GM12878 (cell line): ENCODE data around the gene FAHD1. TPM values are rescaled to one million over a fixed set of nuclear protein-coding genes. Genes with fewer than 3 reads are reported as not detected.

Experiments used
- ATAC-seq: fragments of 200-7000 bp; cut with Tn5 transposase; 3 replicates; pipeline ENCODE4 v1.9.1; 2020; ENCODE audit warnings: mild to moderate bottlenecking, moderate library complexity
- BruUV-seq: library from RNA; stranded (reverse); fragments of 400-500 nt; replicated peaks from 2 replicates; lab custom pipeline; 2021; lab: Mats Ljungman, UMichigan
- CTCF ChIA-PET: fragments of 300-600 bp; sonication (Branson Sonifier 250); formaldehyde crosslinking; extraction: SDS; loops from one replicate; lab custom pipeline; 2021; ENCODE audit warnings: inconsistent platforms; lab: Yijun Ruan, JAX
- POLR2A ChIA-PET: fragments of 350-600 bp; formaldehyde crosslinking; extraction: SDS; loops from one replicate; lab custom pipeline; 2021; ENCODE audit warnings: inconsistent platforms; lab: Charles Lee
- RAD21 ChIA-PET: fragments of 300-600 bp; sonication (Branson Sonifier 250); formaldehyde crosslinking; loops from one replicate; lab custom pipeline; 2023; ENCODE audit warnings: antibody characterized with exemption; ENCODE audit not compliant: unreplicated experiment; lab: Charles Lee
- SMC1A ChIA-PET: fragments of 300-600 bp; sonication (Branson Sonifier 250); formaldehyde crosslinking; loops from one replicate; lab custom pipeline; 2023; ENCODE audit not compliant: unreplicated experiment, uncharacterized antibody; lab: Charles Lee
- DNase-seq: peaks from one replicate; pipeline ENCODE4 v3.0.0-alpha.2; 2011; ENCODE audit warnings: low read depth, low spot score
- FAIRE-seq: peaks from 3 replicates; lab custom pipeline; 2011; peaks lifted over from hg19 to GRCh38; lab: Jason Lieb, UNC
- H2AFZ ChIP-seq: 2 replicates; pipeline ENCODE4 v1.6.0; 2011; ENCODE audit warnings: low read depth, low read length, control low read depth; ENCODE audit not compliant: control insufficient read depth
- H3K27ac ChIP-seq: 2 replicates; pipeline ENCODE4 v1.5.1; 2011; ENCODE audit warnings: control low read depth; ENCODE audit not compliant: control insufficient read depth, insufficient read depth
- H3K27me3 ChIP-seq, 2 experiments: replicated peaks in 1 of 2; 2 replicates each; pipeline versions ENCODE4 v1.6.0 to v1.6.1; 2011; ENCODE audit warnings: low read length in 1 of 2; ENCODE audit not compliant: control insufficient read depth in 2 of 2, insufficient read depth in 2 of 2
- H3K36me3 ChIP-seq, 2 experiments: 2 replicates each; pipeline ENCODE4 v1.5.1; 2011; ENCODE audit warnings: low read length in 1 of 2; ENCODE audit not compliant: control insufficient read depth in 2 of 2, insufficient read depth in 2 of 2
- H3K4me1 ChIP-seq: 2 replicates; pipeline ENCODE4 v1.6.1; 2011; ENCODE audit warnings: mild to moderate bottlenecking, low read length, moderate library complexity, mixed read lengths; ENCODE audit not compliant: control insufficient read depth, insufficient read depth
- H3K4me2 ChIP-seq: 2 replicates; pipeline ENCODE4 v1.6.0; 2011; ENCODE audit warnings: control low read depth; ENCODE audit not compliant: control insufficient read depth, insufficient read depth
- H3K4me3 ChIP-seq: fragments of 200-600 bp; sonication (generic); 2 replicates; pipeline ENCODE4 v1.5.1; 2016
- H3K79me2 ChIP-seq: 2 replicates; pipeline ENCODE4 v1.6.0; 2011; ENCODE audit warnings: low read length; ENCODE audit not compliant: control insufficient read depth, insufficient read depth
- H3K9ac ChIP-seq: 2 replicates; pipeline ENCODE4 v1.8.0; 2011; ENCODE audit warnings: low read length, control low read depth, mixed read lengths; ENCODE audit not compliant: control insufficient read depth, insufficient read depth
- H3K9me3 ChIP-seq: replicated peaks from 3 replicates; pipeline ENCODE4 v1.5.1; 2011; ENCODE audit warnings: mild to moderate bottlenecking, low read length; ENCODE audit not compliant: control insufficient read depth, insufficient read depth
- H4K20me1 ChIP-seq: 2 replicates; pipeline ENCODE4 v1.6.0; 2011; ENCODE audit not compliant: control insufficient read depth, insufficient read depth
- BMI1 ChIP-seq: fragments of 450-650 bp; IDR thresholded peaks from 2 replicates; pipeline ENCODE4 v1.6.1; 2016; ENCODE audit warnings: mild to moderate bottlenecking, moderate library complexity, borderline replicate concordance
- CBFB ChIP-seq: IDR thresholded peaks from 2 replicates; pipeline ENCODE4 v1.6.1; 2016; ENCODE audit warnings: antibody characterized with exemption, low read depth
- CHD2 ChIP-seq: IDR thresholded peaks from 2 replicates; pipeline ENCODE4 v1.6.1; 2011; ENCODE audit warnings: low read depth, low read length, improper control_type of control experiment, borderline replicate concordance
- CHD4 ChIP-seq: fragments of 200-600 bp; sonication (generic); IDR thresholded peaks from 2 replicates; pipeline ENCODE4 v1.6.1; 2016; ENCODE audit warnings: mild to moderate bottlenecking
- GATAD2B ChIP-seq: fragments of 450-650 bp; conservative IDR thresholded peaks from 2 replicates; pipeline ENCODE4 v1.6.1; 2017; ENCODE audit warnings: low read depth, mild to moderate bottlenecking, moderate library complexity
- HCFC1 ChIP-seq: fragments of 150-350 bp; IDR thresholded peaks from 2 replicates; pipeline ENCODE4 v1.6.1; 2014; ENCODE audit warnings: low read length
- KLF5 ChIP-seq: fragments of 450-650 bp; IDR thresholded peaks from 2 replicates; pipeline ENCODE4 v1.6.1; 2014; ENCODE audit warnings: mild to moderate bottlenecking; ENCODE audit not compliant: partially characterized antibody
- NFXL1 ChIP-seq: fragments of 450-650 bp; IDR thresholded peaks from 2 replicates; pipeline ENCODE4 v1.6.1; 2017; ENCODE audit warnings: antibody characterized with exemption, mild to moderate bottlenecking, borderline replicate concordance
- PAX5 ChIP-seq: IDR thresholded peaks from 2 replicates; pipeline ENCODE4 v1.6.1; 2011; ENCODE audit warnings: low read depth, low read length, borderline replicate concordance
- SREBF1 ChIP-seq: IDR thresholded peaks from 2 replicates; pipeline ENCODE4 v1.6.1; 2012; ENCODE audit warnings: mild to moderate bottlenecking, low read length
- TARDBP ChIP-seq: IDR thresholded peaks from 2 replicates; pipeline ENCODE4 v1.6.1; 2016; ENCODE audit warnings: borderline replicate concordance
- ZNF207 ChIP-seq: fragments of 450-650 bp; IDR thresholded peaks from 2 replicates; pipeline ENCODE4 v1.6.1; 2014; ENCODE audit warnings: antibody characterized with exemption, mild to moderate bottlenecking, borderline replicate concordance
- ZNF384 ChIP-seq: IDR thresholded peaks from 2 replicates; pipeline ENCODE4 v1.6.1; 2012; ENCODE audit warnings: low read depth, mild to moderate bottlenecking, low read length, improper control_type of control experiment, borderline replicate concordance
- WGBS: methylation state at CpG from one replicate; pipeline ENCODE4 v1.1.6; 2016; ENCODE audit warnings: low lambda C conversion rate; ENCODE audit not compliant: insufficient replicate concordance, insufficient coverage; ENCODE audit errors: missing lambda C conversion rate; 5-methylcytosine and 5-hydroxymethylcytosine counted together
- in situ Hi-C: fragments of 300-500 bp; cut with MboI; formaldehyde crosslinking; loops from 9 replicates; pipeline ENCODE4 v1.14.3; 2018; ENCODE audit warnings: mixed read lengths
- intact Hi-C: fragments of 100-400 bp; cut with micrococcal nuclease; formaldehyde crosslinking; loops from one replicate; pipeline ENCODE4 v1.14.2; 2022; ENCODE audit not compliant: unreplicated experiment
- polyA plus RNA-seq, 11 experiments: library from polyadenylated mRNA; depleted of rRNA in 4 of 11; unstranded in 6 of 11; stranded (reverse) in 5 of 11; fragments of >200 nt; fragmentation: Nextera tagmentation in 4 of 11; fragmentation: Illumina TruSeq in 1 of 11; extraction: Ambion mirVana in 4 of 11; extraction: Trizol in 1 of 11; gene quantifications; 1 replicate in 1 of 11; 2 replicates in 10 of 11; pipeline versions ENCODE4 v1.2.1 to v1.2.3, GENCODE V29; 2011 to 2016; ENCODE audit warnings: inconsistent platforms in 2 of 11, missing spikeins in 2 of 11, low read depth in 1 of 11
- total RNA-seq, 4 experiments: library from RNA; depleted of rRNA in 3 of 4; stranded (reverse); fragments of >200 nt in 3 of 4; fragmentation: Illumina TruSeq in 1 of 4; extraction: Trizol in 1 of 4; gene quantifications; 2 replicates each; pipeline versions ENCODE4 v1.2.1 to v1.2.3, GENCODE V29; 2013 to 2021
- TF ChIP-seq, protein P1 (sequence below): IDR thresholded peaks from 2 replicates; pipeline ENCODE4 v1.6.1; 2011; ENCODE audit warnings: borderline replicate concordance, low read depth, mild to moderate bottlenecking, moderate library complexity, low read length; ENCODE audit not compliant: insufficient read depth, poor library complexity, severe bottlenecking
- TF ChIP-seq, protein P2 (sequence below): fragments of 450-650 bp; IDR thresholded peaks from 2 replicates; pipeline ENCODE4 v1.6.1; 2017; ENCODE audit warnings: low read depth, mild to moderate bottlenecking, moderate library complexity
- TF ChIP-seq, protein P3 (sequence below): fragments of 450-650 bp; IDR thresholded peaks from 2 replicates; pipeline ENCODE4 v1.6.1; 2016; ENCODE audit warnings: mild to moderate bottlenecking, moderate library complexity, borderline replicate concordance

The FAHD1 gene
- total and polyA plus RNA-seq, 10 of the 15 experiments (the other 5 are each of a cell fraction or from before 2014, with no cell fraction given) = 4.3 to 43.0 (median 18.8) TPM

DNA sequence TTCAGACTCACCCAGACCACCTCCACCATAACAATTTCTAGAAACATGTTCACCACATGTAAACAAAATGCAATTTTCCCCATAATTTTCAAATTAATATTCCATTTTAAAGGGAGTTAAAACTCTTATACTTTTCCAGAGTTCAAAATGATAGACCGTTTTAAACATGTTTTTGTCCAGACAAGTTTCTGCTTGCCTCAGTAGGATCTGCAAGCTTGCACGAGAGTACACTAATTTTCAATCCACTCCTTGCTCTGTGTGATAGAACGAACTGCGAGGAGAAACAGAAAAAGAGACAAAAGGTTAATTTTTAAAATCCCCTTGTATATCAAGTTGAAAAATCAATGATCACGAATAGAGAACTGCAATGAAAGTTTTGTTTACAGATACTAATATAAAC lies 7.1 kb downstream of the FAHD1 start:
- ChIA-PET POLR2A (no interaction called here), SMC1A (no interaction called here), CTCF (no interaction called here)
- no peak for ATAC-seq
- Histone ChIP-seq H3K36me3 (no peaks in the 10 kb centered on the region), H3K4me3 (no peak overlapping the region), H4K20me1 (no peaks in the 10 kb centered on the region), H3K79me2 (no peaks in the 10 kb centered on the region)
- intact Hi-C loops = no loop called here
- TF ChIP-seq PAX5 (no peak), SREBF1 (no peak), BMI1 (no peak), CBFB (no peak), CHD2 (no peak), ZNF207 (no peak), KLF5 (no peak), GATAD2B (no peak), ZNF384 (no peak), CHD4 (no peak), HCFC1 (no peak), TARDBP (no peak), NFXL1 (no peak)
- TF ChIP-seq, protein P1, sequence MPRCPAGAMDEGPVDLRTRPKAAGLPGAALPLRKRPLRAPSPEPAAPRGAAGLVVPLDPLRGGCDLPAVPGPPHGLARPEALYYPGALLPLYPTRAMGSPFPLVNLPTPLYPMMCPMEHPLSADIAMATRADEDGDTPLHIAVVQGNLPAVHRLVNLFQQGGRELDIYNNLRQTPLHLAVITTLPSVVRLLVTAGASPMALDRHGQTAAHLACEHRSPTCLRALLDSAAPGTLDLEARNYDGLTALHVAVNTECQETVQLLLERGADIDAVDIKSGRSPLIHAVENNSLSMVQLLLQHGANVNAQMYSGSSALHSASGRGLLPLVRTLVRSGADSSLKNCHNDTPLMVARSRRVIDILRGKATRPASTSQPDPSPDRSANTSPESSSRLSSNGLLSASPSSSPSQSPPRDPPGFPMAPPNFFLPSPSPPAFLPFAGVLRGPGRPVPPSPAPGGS = no peak
- TF ChIP-seq, protein P2, sequence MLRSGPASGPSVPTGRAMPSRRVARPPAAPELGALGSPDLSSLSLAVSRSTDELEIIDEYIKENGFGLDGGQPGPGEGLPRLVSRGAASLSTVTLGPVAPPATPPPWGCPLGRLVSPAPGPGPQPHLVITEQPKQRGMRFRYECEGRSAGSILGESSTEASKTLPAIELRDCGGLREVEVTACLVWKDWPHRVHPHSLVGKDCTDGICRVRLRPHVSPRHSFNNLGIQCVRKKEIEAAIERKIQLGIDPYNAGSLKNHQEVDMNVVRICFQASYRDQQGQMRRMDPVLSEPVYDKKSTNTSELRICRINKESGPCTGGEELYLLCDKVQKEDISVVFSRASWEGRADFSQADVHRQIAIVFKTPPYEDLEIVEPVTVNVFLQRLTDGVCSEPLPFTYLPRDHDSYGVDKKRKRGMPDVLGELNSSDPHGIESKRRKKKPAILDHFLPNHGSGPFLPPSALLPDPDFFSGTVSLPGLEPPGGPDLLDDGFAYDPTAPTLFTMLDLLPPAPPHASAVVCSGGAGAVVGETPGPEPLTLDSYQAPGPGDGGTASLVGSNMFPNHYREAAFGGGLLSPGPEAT = no peak
- TF ChIP-seq, protein P3, sequence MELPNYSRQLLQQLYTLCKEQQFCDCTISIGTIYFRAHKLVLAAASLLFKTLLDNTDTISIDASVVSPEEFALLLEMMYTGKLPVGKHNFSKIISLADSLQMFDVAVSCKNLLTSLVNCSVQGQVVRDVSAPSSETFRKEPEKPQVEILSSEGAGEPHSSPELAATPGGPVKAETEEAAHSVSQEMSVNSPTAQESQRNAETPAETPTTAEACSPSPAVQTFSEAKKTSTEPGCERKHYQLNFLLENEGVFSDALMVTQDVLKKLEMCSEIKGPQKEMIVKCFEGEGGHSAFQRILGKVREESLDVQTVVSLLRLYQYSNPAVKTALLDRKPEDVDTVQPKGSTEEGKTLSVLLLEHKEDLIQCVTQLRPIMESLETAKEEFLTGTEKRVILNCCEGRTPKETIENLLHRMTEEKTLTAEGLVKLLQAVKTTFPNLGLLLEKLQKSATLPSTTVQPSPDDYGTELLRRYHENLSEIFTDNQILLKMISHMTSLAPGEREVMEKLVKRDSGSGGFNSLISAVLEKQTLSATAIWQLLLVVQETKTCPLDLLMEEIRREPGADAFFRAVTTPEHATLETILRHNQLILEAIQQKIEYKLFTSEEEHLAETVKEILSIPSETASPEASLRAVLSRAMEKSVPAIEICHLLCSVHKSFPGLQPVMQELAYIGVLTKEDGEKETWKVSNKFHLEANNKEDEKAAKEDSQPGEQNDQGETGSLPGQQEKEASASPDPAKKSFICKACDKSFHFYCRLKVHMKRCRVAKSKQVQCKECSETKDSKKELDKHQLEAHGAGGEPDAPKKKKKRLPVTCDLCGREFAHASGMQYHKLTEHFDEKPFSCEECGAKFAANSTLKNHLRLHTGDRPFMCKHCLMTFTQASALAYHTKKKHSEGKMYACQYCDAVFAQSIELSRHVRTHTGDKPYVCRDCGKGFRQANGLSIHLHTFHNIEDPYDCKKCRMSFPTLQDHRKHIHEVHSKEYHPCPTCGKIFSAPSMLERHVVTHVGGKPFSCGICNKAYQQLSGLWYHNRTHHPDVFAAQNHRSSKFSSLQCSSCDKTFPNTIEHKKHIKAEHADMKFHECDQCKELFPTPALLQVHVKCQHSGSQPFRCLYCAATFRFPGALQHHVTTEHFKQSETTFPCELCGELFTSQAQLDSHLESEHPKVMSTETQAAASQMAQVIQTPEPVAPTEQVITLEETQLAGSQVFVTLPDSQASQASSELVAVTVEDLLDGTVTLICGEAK = no peak
- TF ChIP-seq, all 136 proteins: peak for 0
- no peak overlapping the region for H3K9ac ChIP-seq
- in situ Hi-C loops = no loop called here
- H3K4me2 ChIP-seq = no peak overlapping the region
- H3K9me3 ChIP-seq = no peaks in the 10 kb centered on the region
- DNase-seq (no peak), FAIRE-seq (no peak)
- RAD21 ChIA-PET = no interaction called here
- no TSS peak for BruUV-seq
- H2AFZ ChIP-seq = no peak overlapping the region
- peaks cover 2% of the 10 kb centered on the region; the same call in 1 of the 2 replicates for H3K4me1 ChIP-seq
- WGBS = 72% methylated on average over 5 of the region's 5 CpGs
- no peak overlapping the region for H3K27ac ChIP-seq
- no peaks in the 10 kb centered on the region for H3K27me3 ChIP-seq
